ENCODE results near the gene C17orf75. TPM values are rescaled to one million over a fixed set of nuclear protein-coding genes. Genes with fewer than 3 reads are reported as not detected.

C17orf75 gene
- total and polyA plus RNA-seq, 2 experiments from 2014 or later: 16.0 to 25.7 TPM

DNA sequence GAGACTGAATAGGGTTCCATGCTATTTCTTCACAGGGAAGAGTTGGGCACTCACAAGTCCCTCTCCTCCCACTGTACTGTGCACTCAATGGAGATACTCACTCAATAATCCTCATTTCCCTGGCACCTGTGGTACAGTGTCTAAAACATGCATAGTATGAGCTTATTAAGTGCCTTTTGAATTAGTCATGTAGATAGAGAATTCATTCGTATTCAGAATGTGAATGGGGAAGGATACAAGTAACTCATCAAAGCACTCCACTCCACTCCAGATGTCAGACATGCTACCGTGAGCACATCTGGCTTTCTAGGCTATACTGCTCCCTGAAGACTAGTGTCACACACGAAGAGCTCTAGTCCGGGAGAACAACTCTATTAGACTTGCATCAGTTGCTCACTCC, 6.3 kb downstream of the C17orf75 start:
- H3K9me3 ChIP-seq (ENCODE audit: low read depth): no peaks in the 10 kb centered on the region
- DNase-seq (ENCODE audit: low spot score): no peak
- no peak overlapping the region for H2AFZ ChIP-seq
- TF ChIP-seq EZH2 (IDR thresholded peaks at IDR 0.05; ENCODE audit: borderline replicate concordance) (no peak), EZH2phosphoT487 (IDR thresholded peaks at IDR 0.05; ENCODE audit: low read depth, severe bottlenecking, unreplicated experiment) (no peak)
- TF ChIP-seq, protein P1, sequence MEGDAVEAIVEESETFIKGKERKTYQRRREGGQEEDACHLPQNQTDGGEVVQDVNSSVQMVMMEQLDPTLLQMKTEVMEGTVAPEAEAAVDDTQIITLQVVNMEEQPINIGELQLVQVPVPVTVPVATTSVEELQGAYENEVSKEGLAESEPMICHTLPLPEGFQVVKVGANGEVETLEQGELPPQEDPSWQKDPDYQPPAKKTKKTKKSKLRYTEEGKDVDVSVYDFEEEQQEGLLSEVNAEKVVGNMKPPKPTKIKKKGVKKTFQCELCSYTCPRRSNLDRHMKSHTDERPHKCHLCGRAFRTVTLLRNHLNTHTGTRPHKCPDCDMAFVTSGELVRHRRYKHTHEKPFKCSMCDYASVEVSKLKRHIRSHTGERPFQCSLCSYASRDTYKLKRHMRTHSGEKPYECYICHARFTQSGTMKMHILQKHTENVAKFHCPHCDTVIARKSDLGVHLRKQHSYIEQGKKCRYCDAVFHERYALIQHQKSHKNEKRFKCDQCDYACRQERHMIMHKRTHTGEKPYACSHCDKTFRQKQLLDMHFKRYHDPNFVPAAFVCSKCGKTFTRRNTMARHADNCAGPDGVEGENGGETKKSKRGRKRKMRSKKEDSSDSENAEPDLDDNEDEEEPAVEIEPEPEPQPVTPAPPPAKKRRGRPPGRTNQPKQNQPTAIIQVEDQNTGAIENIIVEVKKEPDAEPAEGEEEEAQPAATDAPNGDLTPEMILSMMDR (IDR thresholded peaks at IDR 0.05; ENCODE audit: poor library complexity): no peak
- H3K4me2 ChIP-seq: no peak overlapping the region
- no peaks in the 10 kb centered on the region for H3K4me1 ChIP-seq (ENCODE audit: insufficient read depth)
- H3K27ac ChIP-seq: no peak overlapping the region
- no peak overlapping the region for H3K4me3 ChIP-seq
- no peaks in the 10 kb centered on the region for H3K36me3 ChIP-seq (replicated peaks; ENCODE audit: insufficient read depth, low read depth)
- no peaks in the 10 kb centered on the region for H3K9me2 ChIP-seq (replicated peaks; ENCODE audit: insufficient read depth)
- no peaks in the 10 kb centered on the region for H4K20me1 ChIP-seq (ENCODE audit: insufficient read depth, poor library complexity, severe bottlenecking)
- H3K79me2 ChIP-seq: peaks cover 1% of the 10 kb centered on the region
- H3K27me3 ChIP-seq: no peaks in the 10 kb centered on the region
- WGBS (ENCODE audit: low lambda C conversion rate, missing lambda C conversion rate): 83% methylated on average over 4 of the region's 4 CpGs

DNA sequence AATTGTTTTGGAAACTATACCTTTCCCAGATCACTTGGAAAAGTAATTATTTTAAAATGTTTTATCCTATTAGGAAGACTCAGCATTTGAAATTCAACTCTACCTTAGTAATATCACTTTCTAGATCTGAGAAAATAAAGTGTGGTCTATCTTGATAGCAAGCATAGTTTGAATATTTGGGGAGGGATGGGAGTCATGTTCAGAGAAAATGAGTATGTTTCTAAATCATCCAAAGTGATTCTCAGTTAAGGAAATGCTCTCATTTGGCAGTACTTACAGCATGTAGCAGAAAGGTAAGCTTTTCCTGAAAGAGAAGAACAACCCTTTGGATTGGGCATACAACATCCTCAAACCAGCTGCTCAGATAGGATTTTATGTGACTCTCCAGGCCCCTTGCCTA, 6.9 kb downstream of the C17orf75 start:
- no peak overlapping the region for H3K4me3 ChIP-seq
- H3K27me3 ChIP-seq: no peaks in the 10 kb centered on the region
- no peak overlapping the region for H2AFZ ChIP-seq
- H3K9me3 ChIP-seq (ENCODE audit: low read depth): no peaks in the 10 kb centered on the region
- no peak for DNase-seq (ENCODE audit: low spot score)
- H3K4me2 ChIP-seq: no peak overlapping the region
- no peaks in the 10 kb centered on the region for H3K36me3 ChIP-seq (replicated peaks; ENCODE audit: insufficient read depth, low read depth)
- H3K4me1 ChIP-seq (ENCODE audit: insufficient read depth): no peaks in the 10 kb centered on the region
- no peaks in the 10 kb centered on the region for H4K20me1 ChIP-seq (ENCODE audit: insufficient read depth, poor library complexity, severe bottlenecking)
- no peaks in the 10 kb centered on the region for H3K79me2 ChIP-seq
- TF ChIP-seq, protein P1 (IDR thresholded peaks at IDR 0.05; ENCODE audit: poor library complexity): no peak
- TF ChIP-seq EZH2 (IDR thresholded peaks at IDR 0.05; ENCODE audit: borderline replicate concordance) (no peak), EZH2phosphoT487 (IDR thresholded peaks at IDR 0.05; ENCODE audit: low read depth, severe bottlenecking, unreplicated experiment) (no peak)
- H3K27ac ChIP-seq: no peak overlapping the region
- H3K9me2 ChIP-seq (replicated peaks; ENCODE audit: insufficient read depth): no peaks in the 10 kb centered on the region

DNA sequence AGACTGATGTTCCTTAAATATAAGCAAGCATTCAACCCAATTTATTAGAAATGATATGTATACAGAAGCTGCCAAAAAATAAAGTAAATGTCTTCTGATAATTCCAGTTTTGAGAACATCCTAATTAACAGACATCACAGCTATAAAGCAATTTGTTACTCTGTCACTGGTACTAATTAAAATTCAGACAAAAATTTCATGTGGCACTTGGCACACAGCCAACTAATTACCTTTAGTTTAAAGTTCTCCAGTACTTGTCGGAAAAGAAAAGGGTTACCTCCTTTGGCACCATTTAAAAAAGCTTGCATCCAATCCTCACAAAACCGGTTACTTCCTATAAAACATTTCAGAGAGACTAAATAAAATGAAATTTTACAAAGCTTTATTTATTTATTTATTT, 8.8 kb downstream of the C17orf75 start:
- H3K9me3 ChIP-seq (ENCODE audit: low read depth): no peaks in the 10 kb centered on the region

More for the DNA sequence above, 8.8 kb downstream of the C17orf75 start:
- WGBS (ENCODE audit: low lambda C conversion rate, missing lambda C conversion rate): 91% methylated on average over 2 of the region's 2 CpGs
- no peaks in the 10 kb centered on the region for H3K9me2 ChIP-seq (replicated peaks; ENCODE audit: insufficient read depth)
- no peaks in the 10 kb centered on the region for H4K20me1 ChIP-seq (ENCODE audit: insufficient read depth, poor library complexity, severe bottlenecking)
- no peaks in the 10 kb centered on the region for H3K36me3 ChIP-seq (replicated peaks; ENCODE audit: insufficient read depth, low read depth)
- H3K79me2 ChIP-seq: no peaks in the 10 kb centered on the region
- no peak overlapping the region for H2AFZ ChIP-seq
- H3K27ac ChIP-seq: no peak overlapping the region
- H3K4me3 ChIP-seq: no peak overlapping the region
- H3K27me3 ChIP-seq: no peaks in the 10 kb centered on the region
- no peak for DNase-seq (ENCODE audit: low spot score)
- H3K4me1 ChIP-seq (ENCODE audit: insufficient read depth): no peaks in the 10 kb centered on the region
- H3K4me2 ChIP-seq: no peak overlapping the region
- TF ChIP-seq EZH2phosphoT487 (IDR thresholded peaks at IDR 0.05; ENCODE audit: low read depth, severe bottlenecking, unreplicated experiment) (no peak), EZH2 (IDR thresholded peaks at IDR 0.05; ENCODE audit: borderline replicate concordance) (no peak)
- TF ChIP-seq, protein P1 (IDR thresholded peaks at IDR 0.05; ENCODE audit: poor library complexity): no peak
